Sigmoid colon (tissue), 7 donors: ENCODE measurements around the gene LHX3. TPM values are rescaled to one million over a fixed set of nuclear protein-coding genes. Genes with fewer than 3 reads are reported as not detected.
"Not testable (repeated sequence)": the region's sequence is repeated elsewhere in the genome, so short reads cannot be mapped to it uniquely, and the experiment has no call there.

Experiments used
- DNase-seq: peaks from one replicate; pipeline ENCODE4 v3.0.0-alpha.2; 2019
- H3K27ac ChIP-seq, 4 donors: fragments of 200-600 bp; sonication (generic); one replicate each; pipeline ENCODE4 v1.5.1; 2016 to 2019; ENCODE audit warnings: mild to moderate bottlenecking in 1 of 4
- H3K27me3 ChIP-seq, 3 donors: fragments of 200-600 bp; sonication (generic); one replicate each; pipeline ENCODE4 v1.5.1; 2019; ENCODE audit warnings: mild to moderate bottlenecking in 1 of 3
- H3K36me3 ChIP-seq, 4 donors: fragments of 200-600 bp; sonication (generic); one replicate each; pipeline ENCODE4 v1.5.1; 2016 to 2019
- H3K4me1 ChIP-seq, 4 donors: fragments of 200-600 bp; sonication (generic); one replicate each; pipeline ENCODE4 v1.5.1; 2017 to 2019
- H3K4me3 ChIP-seq, 4 donors: fragments of 200-600 bp; sonication (generic); one replicate each; pipeline ENCODE4 v1.5.1; 2017 to 2019; ENCODE audit warnings: mild to moderate bottlenecking in 2 of 4, moderate library complexity in 1 of 4
- H3K9me3 ChIP-seq, 4 donors: fragments of 200-600 bp in 3 of 4; sonication (generic) in 3 of 4; one replicate each; pipeline versions ENCODE4 v1.5.1 to v1.6.1; 2013 to 2019
- EP300 ChIP-seq, 4 donors: sonication (generic); formaldehyde crosslinking; IDR thresholded peaks; one replicate each; pipeline ENCODE4 v1.6.1; 2017; ENCODE audit warnings: antibody characterized with exemption in 4 of 4
- POLR2A ChIP-seq, 2 donors: fragments of 450-650 bp; IDR thresholded peaks; one replicate each; pipeline ENCODE4 v1.6.1; 2016; ENCODE audit warnings: antibody characterized with exemption in 2 of 2, mild to moderate bottlenecking in 2 of 2, moderate library complexity in 2 of 2
- POLR2AphosphoS5 ChIP-seq, 4 donors: sonication (generic); formaldehyde crosslinking; IDR thresholded peaks; one replicate each; pipeline ENCODE4 v1.6.1; 2017; ENCODE audit warnings: antibody characterized with exemption in 4 of 4
- WGBS, 2 donors: extraction: QIAGEN DNeasy Blood & Tissue Kit; methylation state at CpG; one replicate each; pipeline ENCODE4 v1.1.7; 2013; 5-methylcytosine and 5-hydroxymethylcytosine counted together
- intact Hi-C: fragments of 100-400 bp; cut with DNase I; formaldehyde crosslinking; loops from one replicate; pipeline ENCODE4 v1.15.1; 2023
- polyA plus RNA-seq, 3 donors: library from polyadenylated mRNA; stranded (reverse); fragments of 200-250 nt; gene quantifications; one replicate each; pipeline ENCODE4 v1.2.3, GENCODE V29; 2013
- total RNA-seq, 4 donors: library from RNA; depleted of rRNA; stranded (reverse); fragments of >200 nt; gene quantifications; one replicate each; pipeline ENCODE4 v1.1.0, GENCODE V29; 2016
- TF ChIP-seq, protein P1 (sequence below), 4 experiments: fragments of 450-650 bp in 3 of 4; fragments of 200-600 bp in 1 of 4; IDR thresholded peaks; one replicate each; pipeline ENCODE4 v1.5.1; 2016 to 2019; ENCODE audit warnings: antibody characterized with exemption in 4 of 4, mild to moderate bottlenecking in 3 of 4, moderate library complexity in 2 of 4
- donor health status: healthy with polysubstance abuse.
- donor health status: Bipolar disorder and iron deficiency.
- donor health status: healthy.

Gene LHX3
- total and polyA plus RNA-seq, 7 donors = not detected

DNA sequence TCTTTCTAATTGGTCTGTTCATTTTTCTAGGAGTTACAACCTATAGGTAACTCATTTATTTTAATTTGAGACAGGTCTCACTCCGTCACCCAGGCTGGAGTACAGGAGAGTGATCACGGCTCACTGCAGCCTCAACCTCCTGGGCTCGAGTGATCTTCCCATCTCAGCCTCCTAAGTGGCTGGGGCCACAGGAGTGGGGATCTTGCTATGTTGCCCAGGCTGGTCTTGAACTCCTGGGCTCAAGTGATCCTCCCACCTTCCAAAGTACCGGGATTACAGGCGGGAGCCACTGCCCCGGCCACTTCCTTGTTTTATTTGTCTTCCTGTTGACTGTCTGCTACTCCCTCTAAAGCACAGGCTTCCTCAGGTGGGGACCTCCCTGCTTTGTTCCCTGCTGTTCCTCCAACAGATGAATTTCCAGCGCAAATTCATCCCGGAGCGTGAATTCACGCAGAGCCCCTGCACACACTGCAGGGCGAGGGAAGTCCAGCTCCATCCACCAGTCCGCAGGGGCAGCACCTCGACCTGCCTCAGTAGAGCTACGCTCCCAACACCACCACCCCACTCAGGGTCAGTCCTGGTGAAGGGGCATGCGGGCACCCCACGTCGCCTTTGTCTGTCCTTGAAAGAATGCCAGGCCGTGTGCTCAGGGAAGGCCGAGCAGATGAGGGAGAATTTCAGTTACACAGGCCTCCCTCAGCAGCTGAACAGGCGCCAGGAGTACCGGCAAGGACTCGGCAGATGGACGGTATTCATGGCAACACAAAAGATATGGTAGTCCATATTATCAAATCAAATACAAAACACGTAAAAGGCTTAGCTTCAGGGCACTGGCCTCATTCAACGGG, 34.4 kb upstream of the LHX3 start:
- Histone ChIP-seq H3K4me3 (no peak overlapping the region), H3K9me3 (no peaks in the 10 kb centered on the region), H3K4me1 (peaks cover 0 to 7% (median 2%) of the 10 kb centered on the region in 4 donors), H3K27ac (no peak overlapping the region), H3K27me3 (no peaks in the 10 kb centered on the region), H3K36me3 (peaks cover 0 to 23% (median 3%) of the 10 kb centered on the region in 4 donors)
- WGBS, 2 donors = 70 to 81% methylated on average over 25 of the region's 25 CpGs
- no peak for DNase-seq
- TF ChIP-seq POLR2AphosphoS5 (IDR thresholded peaks at IDR 0.05) (no peak), POLR2A (IDR thresholded peaks at IDR 0.05) (no peak), EP300 (IDR thresholded peaks at IDR 0.05) (no peak)
- TF ChIP-seq, protein P1, sequence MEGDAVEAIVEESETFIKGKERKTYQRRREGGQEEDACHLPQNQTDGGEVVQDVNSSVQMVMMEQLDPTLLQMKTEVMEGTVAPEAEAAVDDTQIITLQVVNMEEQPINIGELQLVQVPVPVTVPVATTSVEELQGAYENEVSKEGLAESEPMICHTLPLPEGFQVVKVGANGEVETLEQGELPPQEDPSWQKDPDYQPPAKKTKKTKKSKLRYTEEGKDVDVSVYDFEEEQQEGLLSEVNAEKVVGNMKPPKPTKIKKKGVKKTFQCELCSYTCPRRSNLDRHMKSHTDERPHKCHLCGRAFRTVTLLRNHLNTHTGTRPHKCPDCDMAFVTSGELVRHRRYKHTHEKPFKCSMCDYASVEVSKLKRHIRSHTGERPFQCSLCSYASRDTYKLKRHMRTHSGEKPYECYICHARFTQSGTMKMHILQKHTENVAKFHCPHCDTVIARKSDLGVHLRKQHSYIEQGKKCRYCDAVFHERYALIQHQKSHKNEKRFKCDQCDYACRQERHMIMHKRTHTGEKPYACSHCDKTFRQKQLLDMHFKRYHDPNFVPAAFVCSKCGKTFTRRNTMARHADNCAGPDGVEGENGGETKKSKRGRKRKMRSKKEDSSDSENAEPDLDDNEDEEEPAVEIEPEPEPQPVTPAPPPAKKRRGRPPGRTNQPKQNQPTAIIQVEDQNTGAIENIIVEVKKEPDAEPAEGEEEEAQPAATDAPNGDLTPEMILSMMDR (IDR thresholded peaks at IDR 0.05) = no peak
- intact Hi-C loops = no loop called here

DNA sequence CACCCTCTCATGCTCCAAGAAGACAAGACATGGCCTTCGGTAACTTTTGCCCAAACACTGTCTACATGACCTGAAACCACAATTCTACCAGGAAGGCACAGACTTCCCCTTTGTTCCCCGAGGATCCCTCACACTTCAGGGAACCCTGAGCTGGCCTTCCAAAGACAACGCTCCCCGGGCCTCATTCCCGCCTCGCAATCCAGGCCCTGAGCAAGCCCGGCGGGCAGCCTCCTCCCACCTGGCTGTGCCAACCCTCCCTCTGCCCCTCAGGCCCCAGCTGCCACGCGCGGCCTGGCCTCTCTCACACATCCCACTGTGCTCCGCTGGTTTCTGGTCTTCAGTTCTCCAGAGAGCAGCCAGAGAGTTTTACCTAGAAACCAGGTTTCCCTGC, 33.4 kb upstream of the LHX3 start:
- no peaks in the 10 kb centered on the region for H3K27me3 ChIP-seq
- intact Hi-C loops = no loop called here

DNA sequence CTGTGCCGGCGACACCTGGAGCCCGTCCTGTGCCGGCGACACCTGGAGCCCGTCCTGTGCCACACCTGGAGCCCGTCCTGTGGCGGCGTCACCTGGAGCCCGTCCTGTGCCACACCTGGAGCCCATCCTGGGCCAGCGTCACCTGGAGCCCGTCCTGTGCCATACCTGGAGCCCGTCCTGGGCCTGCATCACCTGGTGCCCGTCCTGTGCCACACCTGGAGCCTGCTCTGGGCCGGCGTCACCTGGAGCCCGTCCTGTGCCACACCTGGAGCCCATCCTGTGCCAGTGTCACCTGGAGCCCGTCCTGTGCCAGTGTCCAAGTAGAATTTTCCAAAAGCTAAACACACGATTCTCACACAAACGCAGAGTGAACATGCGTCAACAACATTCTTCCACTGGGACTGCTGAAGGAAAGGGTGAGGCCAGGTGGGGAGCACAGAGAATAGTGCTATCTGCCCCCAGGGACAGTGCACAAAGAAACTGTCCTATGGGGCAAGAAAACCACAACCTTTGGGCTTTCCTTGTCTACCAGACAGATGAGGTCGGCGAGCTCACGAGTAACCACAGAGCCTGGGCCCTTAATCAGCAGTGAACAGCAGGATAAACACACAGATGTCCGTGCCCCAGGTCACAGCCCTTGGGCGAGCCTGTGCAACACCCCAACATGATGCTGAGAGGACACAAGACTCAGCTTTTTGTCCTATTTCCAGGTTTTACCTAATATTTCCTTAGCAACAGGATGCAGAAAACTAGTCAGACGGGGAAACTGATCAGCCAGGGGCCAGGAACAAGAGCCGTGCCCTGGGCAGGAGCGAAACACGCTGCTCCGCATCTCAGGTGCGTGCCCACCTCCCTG, 32.8 kb upstream of the LHX3 start:
- WGBS, 2 donors = 88 to 93% methylated on average over 32 of the region's 32 CpGs
- Histone ChIP-seq H3K9me3 (no peaks in the 10 kb centered on the region), H3K4me3 (no peak overlapping the region), H3K27me3 (no peaks in the 10 kb centered on the region), H3K4me1 (no peaks in the 10 kb centered on the region), H3K27ac (no peak overlapping the region), H3K36me3 (peaks cover 0 to 23% (median 3%) of the 10 kb centered on the region in 4 donors)
- no peak for DNase-seq
- TF ChIP-seq POLR2A (IDR thresholded peaks at IDR 0.05) (no peak), POLR2AphosphoS5 (IDR thresholded peaks at IDR 0.05) (no peak), EP300 (IDR thresholded peaks at IDR 0.05) (no peak)
- TF ChIP-seq, protein P1 (IDR thresholded peaks at IDR 0.05) = no peak
- intact Hi-C loops = no loop called here

More for the DNA sequence above, 33.4 kb upstream of the LHX3 start:
- Histone ChIP-seq H3K36me3 (peaks cover 0 to 23% (median 3%) of the 10 kb centered on the region in 4 donors), H3K9me3 (no peaks in the 10 kb centered on the region), H3K27ac (no peak overlapping the region), H3K4me1 (no peaks in the 10 kb centered on the region), H3K4me3 (no peak overlapping the region)
- no peak for DNase-seq
- TF ChIP-seq, protein P1 (IDR thresholded peaks at IDR 0.05) = no peak
- TF ChIP-seq POLR2AphosphoS5 (IDR thresholded peaks at IDR 0.05) (no peak), EP300 (IDR thresholded peaks at IDR 0.05) (no peak), POLR2A (IDR thresholded peaks at IDR 0.05) (no peak)
- WGBS, 2 donors = 73 to 87% methylated on average over 12 of the region's 12 CpGs

DNA sequence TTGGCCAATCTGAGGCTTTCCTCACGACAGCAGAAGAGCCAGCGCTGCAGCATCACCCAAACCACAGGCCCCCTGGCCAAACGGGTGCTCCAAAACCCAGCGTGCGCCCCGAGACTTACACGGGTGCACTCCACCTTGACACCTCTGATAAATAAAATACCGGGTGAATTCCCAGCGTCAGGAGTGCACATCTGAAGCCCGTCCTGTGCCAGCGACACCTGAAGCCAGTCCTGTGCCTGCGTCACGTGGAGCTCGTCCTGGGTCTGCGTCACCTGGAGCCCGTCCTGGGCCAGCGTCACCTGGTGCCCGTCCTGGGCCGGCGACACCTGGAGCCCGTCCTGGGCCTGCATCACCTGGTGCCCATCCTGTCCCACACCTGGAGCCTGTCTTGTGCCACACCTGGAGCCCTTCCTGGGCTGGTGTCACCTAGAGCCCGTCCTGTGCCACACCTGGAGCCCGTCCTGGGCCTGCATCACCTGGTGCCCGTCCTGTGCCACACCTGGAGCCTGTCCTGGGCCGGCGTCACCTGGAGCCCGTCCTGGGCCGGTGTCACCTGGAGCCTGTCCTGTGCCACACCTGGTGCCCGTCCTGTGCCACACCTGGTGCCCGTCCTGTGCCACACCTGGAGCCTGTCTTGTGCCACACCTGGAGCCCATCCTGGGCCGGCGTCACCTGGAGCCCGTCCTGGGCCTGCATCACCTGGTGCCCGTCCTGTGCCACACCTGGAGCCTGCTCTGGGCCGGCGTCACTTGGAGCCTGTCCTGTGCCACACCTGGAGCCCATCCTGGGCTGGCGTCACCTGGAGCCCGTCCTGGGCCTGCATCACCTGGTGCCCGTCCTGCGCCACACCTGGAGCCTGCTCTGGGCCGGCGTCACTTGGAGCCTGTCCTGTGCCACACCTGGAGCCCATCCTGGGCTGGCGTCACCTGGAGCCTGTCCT, 31.8 kb upstream of the LHX3 start:
- H3K27ac ChIP-seq, H3K27me3 ChIP-seq, H3K4me1 ChIP-seq, H3K4me3 ChIP-seq, H3K9me3 ChIP-seq, DNase-seq, intact Hi-C loops: not testable (repeated sequence)
- 89 to 95% methylated on average over 43 of the region's 43 CpGs for WGBS, 2 donors
- H3K36me3 ChIP-seq = peaks cover 0 to 23% (median 3%) of the 10 kb centered on the region in 4 donors
